ENCODE measurements around the gene CYP2U1.
"Not testable (repeated sequence)": the region's sequence is repeated elsewhere in the genome, so short reads cannot be mapped to it uniquely, and the experiment has no call there.

CYP2U1 gene

DNA sequence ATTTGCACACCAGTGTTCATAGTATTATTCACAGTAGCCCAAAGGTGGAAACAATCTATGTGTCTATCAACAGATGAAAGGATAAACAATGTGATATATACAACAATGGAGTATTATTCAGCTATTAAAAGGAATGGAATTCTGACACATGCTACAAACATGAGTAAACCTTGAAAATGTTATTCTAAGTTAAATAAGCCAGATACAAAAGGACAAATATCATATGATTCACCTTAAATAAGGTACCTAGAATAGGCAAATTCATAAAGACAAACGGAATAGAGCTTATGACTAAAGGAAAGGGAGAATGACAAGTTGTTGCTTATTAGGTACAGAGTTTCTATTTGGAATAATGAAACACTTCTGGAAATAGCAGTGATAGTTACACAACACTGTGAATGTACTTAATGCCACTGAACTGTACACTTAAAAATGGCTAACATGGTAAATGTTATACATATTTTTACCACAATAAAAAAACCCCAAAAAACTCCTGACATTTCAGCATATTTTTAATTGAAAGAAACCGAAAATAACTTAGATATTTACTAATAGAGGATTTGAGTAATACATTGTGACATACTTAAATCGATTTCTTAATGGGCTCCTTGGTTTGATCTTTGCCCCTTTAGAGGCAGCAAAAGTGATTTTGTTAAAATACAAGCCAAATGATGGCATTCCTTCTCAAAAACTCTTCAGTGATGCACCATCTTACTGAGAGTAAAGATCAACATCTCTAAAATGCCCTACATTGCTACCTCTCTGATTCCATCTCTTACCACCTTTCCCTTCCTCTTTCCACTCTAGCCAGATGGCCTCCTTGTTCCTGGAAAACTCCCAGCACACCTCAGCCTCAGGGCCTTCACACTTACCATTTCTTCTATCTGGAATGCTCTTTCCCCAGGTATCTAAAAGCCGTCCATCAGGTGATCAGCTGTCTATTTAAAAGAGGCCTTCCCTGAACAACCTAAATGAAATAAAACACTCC lies 8.6 kb upstream of the CYP2U1 start:
- no peak for DNase-seq

DNA sequence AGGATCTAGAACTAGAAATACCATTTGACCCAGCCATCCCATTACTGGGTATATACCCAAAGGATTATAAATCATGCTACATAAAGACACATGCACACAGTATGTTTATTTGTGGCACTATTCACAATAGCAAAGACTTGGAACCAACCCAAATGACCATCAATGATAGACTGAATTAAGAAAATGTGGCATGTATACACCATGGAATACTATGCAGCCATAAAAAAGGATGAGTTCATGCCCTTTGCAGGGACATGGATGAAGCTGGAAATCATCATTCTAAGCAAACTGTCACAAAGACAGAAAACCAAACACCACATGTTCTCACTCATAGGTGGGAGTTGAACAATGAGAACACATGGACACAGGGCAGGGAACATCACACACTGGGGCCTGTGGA lies 5.6 kb upstream of the CYP2U1 start:
- not testable (repeated sequence) for DNase-seq

DNA sequence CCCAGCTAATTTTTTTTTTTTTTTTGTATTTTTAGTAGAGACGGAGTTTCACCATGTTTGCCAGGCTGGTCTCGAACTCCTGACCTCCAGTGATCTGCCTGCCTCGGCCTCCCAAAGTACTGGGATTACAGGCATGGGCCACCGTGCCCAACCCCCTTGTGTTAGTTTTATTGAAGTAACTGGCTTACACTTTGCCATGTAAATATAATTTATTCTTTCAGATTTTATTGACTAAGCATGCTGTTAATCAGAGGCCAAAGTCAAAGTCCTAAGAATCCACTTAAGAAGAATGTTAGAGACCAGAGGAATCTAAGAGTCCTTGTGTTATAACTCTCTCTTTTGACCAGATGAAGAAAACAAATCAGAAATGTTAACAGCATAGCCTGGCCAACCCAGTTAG lies 4.5 kb upstream of the CYP2U1 start:
- not testable (repeated sequence) for DNase-seq

DNA sequence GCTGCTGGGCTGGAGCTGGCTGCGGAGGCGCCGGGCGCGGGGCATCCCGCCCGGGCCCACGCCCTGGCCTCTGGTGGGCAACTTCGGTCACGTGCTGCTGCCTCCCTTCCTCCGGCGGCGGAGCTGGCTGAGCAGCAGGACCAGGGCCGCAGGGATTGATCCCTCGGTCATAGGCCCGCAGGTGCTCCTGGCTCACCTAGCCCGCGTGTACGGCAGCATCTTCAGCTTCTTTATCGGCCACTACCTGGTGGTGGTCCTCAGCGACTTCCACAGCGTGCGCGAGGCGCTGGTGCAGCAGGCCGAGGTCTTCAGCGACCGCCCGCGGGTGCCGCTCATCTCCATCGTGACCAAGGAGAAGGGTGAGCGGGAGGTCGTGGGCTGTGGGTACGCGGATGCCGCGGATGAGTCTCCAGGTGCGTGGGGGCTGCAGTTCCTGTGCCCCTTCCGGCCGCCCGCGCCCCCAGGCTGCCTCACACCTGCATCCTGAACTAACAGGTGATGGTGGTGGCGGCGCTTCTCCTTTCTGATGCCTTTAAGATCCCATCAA lies 499 bp downstream of the CYP2U1 start:
- DNase-seq: no peak

- DNase-seq: no peak
These were observed 3.9 kb downstream of the CYP2U1 start for GRCh38 chr4:107935246-107935645.

DNA sequence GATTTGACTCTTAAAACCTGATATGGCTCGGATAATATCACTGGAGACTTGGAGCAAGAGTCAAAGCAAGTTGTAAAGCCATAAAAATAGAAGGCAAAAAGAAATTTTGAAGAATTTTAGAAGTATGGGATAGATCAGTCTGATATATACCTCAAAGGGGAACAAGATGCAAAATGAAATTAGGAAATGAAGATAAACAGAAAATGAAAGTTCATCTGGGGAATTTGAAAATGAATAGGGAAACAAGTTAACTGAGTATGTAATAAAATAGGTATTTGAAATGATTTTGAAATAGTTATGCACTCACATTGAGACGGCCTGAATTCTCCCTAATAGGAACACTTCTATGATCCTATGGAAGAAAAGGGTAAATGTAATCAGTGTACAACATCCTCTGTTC lies 5.7 kb downstream of the CYP2U1 start:
- DNase-seq: no peak

GRCh38 chr4:107939307-107939706 lies 8.0 kb downstream of the CYP2U1 start:
- no peak for DNase-seq

DNA sequence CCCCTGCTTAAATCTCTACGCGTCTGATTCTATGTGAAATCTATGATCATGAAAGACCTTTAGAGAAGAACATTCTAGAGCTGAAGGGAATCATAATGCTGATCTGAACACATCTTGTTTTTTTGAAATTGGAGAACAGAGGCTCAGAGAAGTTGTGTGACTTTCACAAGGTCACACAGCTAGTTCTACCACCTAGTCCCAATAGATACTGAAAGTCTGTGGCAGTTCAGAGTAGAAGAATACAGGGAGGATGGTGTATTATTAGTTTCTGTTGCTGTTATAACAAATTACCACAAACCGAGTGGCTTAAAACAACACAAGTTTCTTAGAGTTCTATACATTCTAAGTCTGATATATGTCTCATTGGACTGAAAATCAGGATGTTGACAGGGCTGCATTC lies 14.5 kb downstream of the CYP2U1 start:
- DNase-seq: no peak

DNA sequence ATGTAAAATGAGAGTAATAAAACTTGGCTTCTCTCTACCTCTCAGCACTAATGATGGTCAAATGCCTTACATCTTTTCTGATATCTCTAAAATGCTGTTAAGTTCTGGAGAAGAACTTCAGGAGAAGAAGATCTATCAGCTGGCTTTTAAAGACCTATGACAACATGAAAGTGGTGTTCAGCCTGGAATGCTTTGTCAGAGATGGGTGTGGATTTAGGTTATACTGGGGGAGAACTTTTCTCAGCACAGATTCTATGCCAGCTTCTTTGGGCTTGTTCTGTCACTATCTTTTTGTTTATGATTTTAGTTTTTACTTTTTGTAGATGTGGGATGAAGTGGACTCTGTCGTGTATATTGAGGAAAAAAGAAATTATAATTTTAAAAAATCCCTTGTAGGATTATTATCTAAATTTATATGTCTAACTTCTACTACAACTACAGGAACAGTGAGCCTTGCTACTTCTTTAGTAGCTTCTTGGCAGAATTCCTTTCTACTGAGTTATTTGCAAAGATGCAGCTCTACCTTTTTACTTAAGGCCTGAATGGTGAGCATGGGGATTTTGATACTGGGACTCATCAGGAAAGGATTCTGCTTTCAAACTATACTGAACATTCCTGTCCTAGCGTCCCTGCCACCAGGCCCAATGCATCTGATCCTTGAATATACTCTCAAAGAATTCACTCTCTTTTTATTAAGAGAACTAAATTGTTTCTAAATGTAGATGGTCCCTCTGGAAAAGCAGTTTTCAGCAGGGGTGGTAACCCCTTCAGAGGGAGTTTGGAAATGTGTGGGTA lies 19.6 kb downstream of the CYP2U1 start:
- no peak for DNase-seq

DNA sequence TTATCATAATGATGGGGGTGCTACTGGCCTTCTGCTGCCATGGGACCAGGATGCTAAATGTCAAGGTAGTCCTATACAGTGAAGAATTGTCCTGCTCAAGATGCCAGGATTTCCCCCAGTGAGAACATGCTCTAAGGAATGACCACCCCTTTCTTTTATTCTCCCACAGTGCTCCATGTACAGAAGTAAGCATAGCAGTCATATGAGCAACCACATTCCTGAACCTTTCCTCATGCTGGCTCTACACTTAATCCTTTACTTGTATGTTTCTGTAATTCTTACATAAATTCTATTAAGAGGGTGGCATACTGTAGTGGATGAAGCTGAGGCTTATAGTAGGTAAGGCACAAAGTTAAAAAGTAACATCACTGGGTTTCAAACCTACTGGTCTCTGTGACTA lies 20.2 kb downstream of the CYP2U1 start:
- no peak for DNase-seq

- no peak for DNase-seq
These were observed 24.7 kb downstream of the CYP2U1 start for GRCh38 chr4:107956011-107956410.

GRCh38 chr4:107966903-107967302 lies 35.6 kb downstream of the CYP2U1 start:
- DNase-seq: no peak

GRCh38 chr4:107967519-107967918 lies 36.2 kb downstream of the CYP2U1 start:
- DNase-seq: not testable (repeated sequence)

GRCh38 chr4:107967921-107968320 lies 36.6 kb downstream of the CYP2U1 start:
- not testable (repeated sequence) for DNase-seq

GRCh38 chr4:107970063-107970798 lies 38.9 kb downstream of the CYP2U1 start:
- no peak for DNase-seq

DNA sequence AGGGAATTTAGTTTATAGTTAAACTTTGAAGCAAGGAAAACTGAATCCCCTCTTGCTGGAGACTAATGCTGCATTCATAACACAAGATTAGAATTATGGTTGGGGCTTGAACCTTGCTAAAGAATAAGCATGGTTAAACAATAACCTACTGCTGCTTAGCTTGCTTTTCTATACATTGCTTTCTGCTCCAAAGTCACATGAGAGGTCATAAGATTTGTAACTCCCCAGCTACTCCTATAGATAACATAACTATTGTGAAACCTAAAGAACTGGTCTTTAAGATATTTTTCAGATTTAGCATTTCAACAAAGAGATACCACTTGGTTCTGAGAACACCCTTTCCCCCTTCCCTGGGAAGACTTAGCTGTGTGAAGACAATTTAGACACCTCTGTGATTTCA lies 41.3 kb downstream of the CYP2U1 start:
- no peak for DNase-seq

DNA sequence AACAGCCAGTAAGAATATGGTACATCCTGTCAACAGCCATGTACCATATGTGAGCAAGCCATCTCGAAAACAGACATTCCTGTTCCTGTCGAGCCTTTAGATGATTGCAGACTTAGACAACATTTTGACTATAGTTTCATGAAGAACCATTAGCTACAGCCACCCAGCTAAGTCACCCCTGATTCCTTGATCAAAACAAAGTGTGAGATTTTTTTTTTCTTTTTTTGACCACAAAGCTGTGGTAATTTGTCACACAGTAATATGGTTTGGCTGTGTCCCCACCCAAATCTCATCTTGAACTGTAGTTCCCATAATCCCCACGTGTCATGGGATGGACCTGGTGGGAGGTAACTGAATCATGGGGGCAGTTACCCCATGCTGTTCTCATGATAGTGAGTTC lies 43.2 kb downstream of the CYP2U1 start:
- DNase-seq: no peak

DNA sequence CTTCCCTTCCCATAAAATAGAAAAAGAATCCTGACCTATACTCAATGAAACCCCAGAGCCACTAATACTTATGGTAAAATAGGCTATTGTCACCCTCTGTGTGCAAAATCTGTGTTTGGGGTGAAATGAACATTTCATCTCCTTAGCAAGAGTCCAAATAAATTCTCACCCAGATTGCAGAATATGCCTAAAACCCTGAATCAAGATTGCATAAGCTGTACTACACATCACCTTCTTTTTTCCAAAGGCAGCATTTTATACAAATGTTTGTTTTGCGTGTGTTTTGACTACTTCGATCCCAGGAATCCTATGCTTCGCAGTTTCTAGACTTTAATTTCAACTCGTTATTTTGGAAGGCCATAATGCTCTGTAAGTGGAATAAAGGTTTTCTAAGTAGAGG lies 46.1 kb downstream of the CYP2U1 start:
- DNase-seq: no peak

DNA sequence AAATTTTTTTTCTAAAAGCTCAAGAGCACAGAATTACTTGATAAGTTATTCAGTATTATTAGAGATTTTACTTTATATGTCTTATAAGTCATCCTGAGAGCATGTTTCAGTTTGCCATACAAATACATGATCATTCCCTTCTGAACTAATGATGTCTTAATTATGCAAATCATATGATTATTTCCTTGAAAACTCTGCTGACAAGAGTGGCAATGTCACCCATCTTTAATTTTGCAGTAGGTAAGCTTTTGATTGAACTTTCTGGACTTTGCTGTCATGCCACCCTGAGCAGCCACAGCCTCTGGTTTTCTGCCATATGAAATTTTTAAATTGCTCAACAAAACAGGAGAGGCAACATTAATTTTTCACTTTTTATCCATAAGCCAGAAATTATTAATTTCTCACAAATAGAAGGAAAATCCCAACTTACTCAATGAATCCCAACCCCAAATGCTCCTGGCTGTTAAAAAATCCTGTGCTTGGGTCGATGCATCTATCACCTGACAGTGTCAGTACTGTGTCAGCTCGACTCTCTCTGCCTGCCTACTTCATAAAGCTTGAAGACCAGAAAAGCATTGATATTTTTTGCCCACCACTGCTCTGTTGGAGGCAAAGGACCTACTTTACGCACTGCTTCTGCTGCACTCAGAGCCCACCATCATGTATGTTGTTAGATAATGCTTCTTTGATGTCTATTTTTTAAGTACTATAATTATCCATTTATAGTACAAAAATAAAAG lies 46.8 kb downstream of the CYP2U1 start:
- no peak for DNase-seq

GRCh38 chr4:107978716-107979451 lies 47.5 kb downstream of the CYP2U1 start:
- no peak for DNase-seq

All from 8988T (cell line).